ENCODE data around the gene LRRC74A. TPM values are rescaled to one million over a fixed set of nuclear protein-coding genes. Genes with fewer than 3 reads are reported as not detected.

Gene LRRC74A
- total and polyA plus RNA-seq, 2 experiments from 2014 or later: not detected

GRCh38 chr14:76846331-76847047 lies 20.3 kb downstream of the LRRC74A start (continued):
- TF ChIP-seq, protein P1, sequence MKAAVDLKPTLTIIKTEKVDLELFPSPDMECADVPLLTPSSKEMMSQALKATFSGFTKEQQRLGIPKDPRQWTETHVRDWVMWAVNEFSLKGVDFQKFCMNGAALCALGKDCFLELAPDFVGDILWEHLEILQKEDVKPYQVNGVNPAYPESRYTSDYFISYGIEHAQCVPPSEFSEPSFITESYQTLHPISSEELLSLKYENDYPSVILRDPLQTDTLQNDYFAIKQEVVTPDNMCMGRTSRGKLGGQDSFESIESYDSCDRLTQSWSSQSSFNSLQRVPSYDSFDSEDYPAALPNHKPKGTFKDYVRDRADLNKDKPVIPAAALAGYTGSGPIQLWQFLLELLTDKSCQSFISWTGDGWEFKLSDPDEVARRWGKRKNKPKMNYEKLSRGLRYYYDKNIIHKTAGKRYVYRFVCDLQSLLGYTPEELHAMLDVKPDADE (IDR thresholded peaks at IDR 0.05): no peak
- TF ChIP-seq STAT1 (IDR thresholded peaks at IDR 0.05; ENCODE audit: unreplicated experiment) (no peak), EZH2 (IDR thresholded peaks at IDR 0.05; ENCODE audit: low read depth, unreplicated experiment) (no peak), ZNF331 (CRISPR knock-in tag; IDR thresholded peaks at IDR 0.05; ENCODE audit: low read depth) (no peak), JUNB (IDR thresholded peaks at IDR 0.05; ENCODE audit: unreplicated experiment) (no peak), POLR2AphosphoS5 (IDR thresholded peaks at IDR 0.05; ENCODE audit: low read depth) (no peak), NANOG (IDR thresholded peaks at IDR 0.05; ENCODE audit: borderline replicate concordance) (no peak), REST (IDR thresholded peaks at IDR 0.05; ENCODE audit: unreplicated experiment) (no peak), EZH2phosphoT487 (IDR thresholded peaks at IDR 0.05; ENCODE audit: unreplicated experiment) (no peak)

DNA sequence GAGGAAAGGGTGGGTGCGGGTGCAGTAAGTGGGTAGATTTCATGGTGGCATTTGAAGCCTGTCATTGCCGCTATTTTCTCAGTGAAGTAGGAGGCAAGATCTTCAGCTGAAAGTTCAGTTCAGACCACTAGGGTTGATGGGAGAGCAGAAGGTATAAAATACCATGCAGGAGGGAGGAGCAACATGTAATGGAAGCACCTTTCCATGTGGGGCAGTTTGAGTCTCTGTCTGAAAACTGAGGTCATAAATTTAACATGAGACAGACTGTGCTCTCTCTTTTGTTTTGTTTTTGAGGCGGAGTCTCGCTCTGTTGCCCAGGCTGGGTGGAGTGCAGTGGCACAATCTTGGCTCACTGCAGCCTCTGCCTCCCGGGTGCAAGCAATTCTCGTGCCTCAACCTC lies 22.7 kb downstream of the LRRC74A start:
- no peaks in the 10 kb centered on the region for H4K20me1 ChIP-seq (replicated peaks; ENCODE audit: insufficient read depth)
- Mint-ChIP-seq H3K27me3 (ENCODE audit: insufficient read depth, low read depth, poor library complexity) (peaks cover 8% of the 10 kb centered on the region), H3K36me3 (ENCODE audit: low read depth) (no peaks in the 10 kb centered on the region), H3K27ac (no peak overlapping the region), H3K9me3 (no peaks in the 10 kb centered on the region; the same call in 2 of the 3 replicates), H3K4me3 (no peak overlapping the region), H3K4me1 (no peaks in the 10 kb centered on the region)
- no peaks in the 10 kb centered on the region for H3K36me3 ChIP-seq (ENCODE audit: insufficient read depth)
- ATAC-seq: peak; percentile 58
- peak; percentile 56 for DNase-seq (ENCODE audit: low spot score)
- H3F3A ChIP-seq (replicated peaks; ENCODE audit: low read depth): no peaks in the 10 kb centered on the region
- H3K4me2 ChIP-seq: no peak overlapping the region
- H3K4me3 ChIP-seq: no peak overlapping the region
- H3K27me3 ChIP-seq (ENCODE audit: insufficient read depth): no peaks in the 10 kb centered on the region
- no peak overlapping the region for H3K27ac ChIP-seq (ENCODE audit: low read depth)
- no peaks in the 10 kb centered on the region; the same call in 1 of the 2 replicates for H3K9me2 ChIP-seq (ENCODE audit: insufficient read depth)
- H2AFZ ChIP-seq: no peak overlapping the region
- H3K79me2 ChIP-seq (replicated peaks; ENCODE audit: insufficient read depth): no peaks in the 10 kb centered on the region
- TF ChIP-seq REST (IDR thresholded peaks at IDR 0.05; ENCODE audit: unreplicated experiment) (no peak), CREB1 (CRISPR knock-in tag; IDR thresholded peaks at IDR 0.05; ENCODE audit: low read depth) (no peak), EZH2 (IDR thresholded peaks at IDR 0.05; ENCODE audit: low read depth, unreplicated experiment) (no peak), NANOG (IDR thresholded peaks at IDR 0.05; ENCODE audit: borderline replicate concordance) (no peak), ZNF331 (CRISPR knock-in tag; IDR thresholded peaks at IDR 0.05; ENCODE audit: low read depth) (no peak)
- H3K4me1 ChIP-seq (ENCODE audit: insufficient read depth): no peaks in the 10 kb centered on the region
